AG04450 (cell line): ENCODE results near the gene NRIP2. TPM values are rescaled to one million over a fixed set of nuclear protein-coding genes. Genes with fewer than 3 reads are reported as not detected.
A peak's percentile ranks its signal among the peaks of the same experiment; 100 is the strongest.

Experiments
- CTCF ChIA-PET: fragments of 300-600, 350-600 bp; formaldehyde crosslinking; extraction: SDS; loops from one replicate; lab custom pipeline; 2022; ENCODE audit warnings: antibody characterized with exemption, inconsistent platforms; lab: Charles Lee
- POLR2A ChIA-PET: fragments of 350-600 bp; formaldehyde crosslinking; extraction: SDS; loops from one replicate; lab custom pipeline; 2021; ENCODE audit warnings: antibody characterized with exemption, inconsistent platforms; lab: Yijun Ruan, JAX
- DNase-seq: peaks from one replicate; pipeline ENCODE4 v3.0.0-alpha.2; 2011; ENCODE audit warnings: low read depth, low spot score
- H3K27ac ChIP-seq: one replicate; pipeline ENCODE4 v1.5.1; 2012; ENCODE audit warnings: low read depth, low read length, control low read depth
- H3K27me3 ChIP-seq: one replicate; pipeline ENCODE4 v1.6.0; 2012; ENCODE audit warnings: low read length; ENCODE audit not compliant: control insufficient read depth, insufficient read depth
- H3K4me3 ChIP-seq: 2 replicates; pipeline ENCODE4 v1.5.1; 2011; ENCODE audit warnings: mild to moderate bottlenecking, low read depth, low read length, control low read depth
- H3K9me3 ChIP-seq: 2 replicates; pipeline ENCODE4 v1.5.1; 2012; ENCODE audit warnings: low read length; ENCODE audit not compliant: control insufficient read depth, insufficient read depth
- CTCF ChIP-seq: IDR thresholded peaks from 2 replicates; pipeline ENCODE4 v1.5.1; 2011; ENCODE audit warnings: low read depth, low read length, control low read depth, inconsistent platforms
- polyA plus RNA-seq: library from polyadenylated mRNA; depleted of rRNA; stranded (reverse); fragments of >200 nt; gene quantifications from 2 replicates; pipeline ENCODE4 v1.2.3, GENCODE V29; 2011

NRIP2 gene
- polyA plus RNA-seq, 1 experiment: 0.66 TPM

- no peak for DNase-seq
- Histone ChIP-seq H3K4me3 (no peak overlapping the region), H3K27ac (no peak overlapping the region), H3K27me3 (peaks cover 8% of the 10 kb centered on the region), H3K9me3 (no peaks in the 10 kb centered on the region; the same call in 1 of the 2 replicates)
- peak; percentile 26; the same call in 1 of the 2 replicates for TF ChIP-seq CTCF
- ChIA-PET POLR2A (no interaction called here), CTCF (interaction anchor here (1.0 to 2.3 kb wide), 2 partner anchors 13 to 147 kb away, joined by 3 to 10 read pairs; no protein-coding TSS in a partner anchor)
Measured at GRCh38 chr12:2797721-2798418, 37.0 kb downstream of the NRIP2 start.

GRCh38 chr12:2796187-2796666 lies 38.6 kb downstream of the NRIP2 start:
- H3K27me3 ChIP-seq: peaks cover 10% of the 10 kb centered on the region
- H3K27ac ChIP-seq: no peak overlapping the region
- no peak for DNase-seq
- peak overlapping the region; percentile 92 for H3K4me3 ChIP-seq
- H3K9me3 ChIP-seq: no peaks in the 10 kb centered on the region; the same call in 1 of the 2 replicates
- 0 out of 2 replicates have a peak, but pooled peaks have one; percentile 0 for TF ChIP-seq CTCF
- POLR2A ChIA-PET: interaction anchor here (1.4 kb wide), 1 partner anchor 17 kb away, joined by 4 read pairs; no protein-coding TSS in a partner anchor
- CTCF ChIA-PET: interaction anchor here (2.1 to 2.3 kb wide), 2 partner anchors 11 to 17 kb away, joined by 10 to 15 read pairs; partner anchors contain the start of gene ITFG2

GRCh38 chr12:2795291-2796186 lies 39.3 kb downstream of the NRIP2 start:
- POLR2A ChIA-PET: interaction anchor here (0.7 to 1.4 kb wide), 2 partner anchors 17 to 1386 kb away, joined by 4 to 6 read pairs; no protein-coding TSS in a partner anchor

GRCh38 chr12:2794736-2795289 lies 40.0 kb downstream of the NRIP2 start, which contains the start of gene FKBP4:
TSS of gene FKBP4 (plus strand) at chr12:2794970. CDS start at chr12:2795140, 170 bp downstream.
- no peak within 1 kb of the TSS for H3K27ac ChIP-seq
- no peaks in the 10 kb centered on the region; the same call in 1 of the 2 replicates for H3K9me3 ChIP-seq
- CTCF ChIA-PET: no interaction called here
- TF ChIP-seq CTCF: no peak
- H3K27me3 ChIP-seq: peaks cover 13% of the 10 kb centered on the region
- peak within 1 kb of the TSS; percentile 92 for H3K4me3 ChIP-seq
- no peak for DNase-seq
- POLR2A ChIA-PET: interaction anchor here (0.7 to 0.9 kb wide), 2 partner anchors 18 to 1386 kb away, joined by 4 to 6 read pairs; partner anchors contain the start of gene ITFG2

More at GRCh38 chr12:2795291-2796186, 39.3 kb downstream of the NRIP2 start:
- TF ChIP-seq CTCF: 0 out of 2 replicates have a peak, but pooled peaks have one; percentile 1
- peak overlapping the region; percentile 92 for H3K4me3 ChIP-seq
- peak overlapping the region; percentile 21 for H3K27ac ChIP-seq
- CTCF ChIA-PET: interaction anchor here (2.1 to 2.3 kb wide), 2 partner anchors 11 to 18 kb away, joined by 10 to 15 read pairs; partner anchors contain the start of gene ITFG2
- DNase-seq: no peak
- H3K9me3 ChIP-seq: no peaks in the 10 kb centered on the region; the same call in 1 of the 2 replicates
- H3K27me3 ChIP-seq: peaks cover 13% of the 10 kb centered on the region
